ENCODE results near the gene PPP2R5D.
A peak's percentile ranks its signal among the peaks of the same experiment; 100 is the strongest.
"Not testable (repeated sequence)": the region's sequence is repeated elsewhere in the genome, so short reads cannot be mapped to it uniquely, and the experiment has no call there.

PPP2R5D gene

GRCh38 chr6:42998205-42998604 lies 13.8 kb downstream of the PPP2R5D start:
- not testable (repeated sequence) for DNase-seq

- no peak for DNase-seq
Measured at GRCh38 chr6:43001843-43002242, 17.5 kb downstream of the PPP2R5D start.

GRCh38 chr6:43005844-43006243 lies 21.5 kb downstream of the PPP2R5D start:
- DNase-seq, result no peak

GRCh38 chr6:43006251-43006650 lies 21.9 kb downstream of the PPP2R5D start:
- DNase-seq, result no peak

GRCh38 chr6:43007126-43007525 lies 22.8 kb downstream of the PPP2R5D start:
- DNase-seq, result no peak

GRCh38 chr6:43009124-43009523 lies 24.8 kb downstream of the PPP2R5D start:
- DNase-seq, result peak; percentile 61

GRCh38 chr6:43011207-43011606 lies 26.8 kb downstream of the PPP2R5D start:
- no peak for DNase-seq

GRCh38 chr6:43012364-43012763 lies 28.0 kb downstream of the PPP2R5D start:
- DNase-seq, result no peak

- DNase-seq, result no peak
Measured at GRCh38 chr6:43013097-43013842, 28.9 kb downstream of the PPP2R5D start.

- peak; percentile 99 for DNase-seq
Measured at GRCh38 chr6:43013843-43014433, 29.6 kb downstream of the PPP2R5D start, which contains the start of the genes KLHDC3 and MEA1. Gene KLHDC3, plus strand, starts transcription at chr6:43014249. Its CDS starts 2,944 bp downstream, at chr6:43017193. Gene MEA1, minus strand, starts transcription at chr6:43013946. Its CDS starts 133 bp downstream, at chr6:43013813.

- no peak for DNase-seq
Measured at GRCh38 chr6:43014434-43014909, 30.1 kb downstream of the PPP2R5D start.

- no peak for DNase-seq
Measured at GRCh38 chr6:43016176-43016942, 32.0 kb downstream of the PPP2R5D start.

GRCh38 chr6:43016943-43017334 lies 32.6 kb downstream of the PPP2R5D start:
- no peak for DNase-seq

- DNase-seq, result no peak
Measured at GRCh38 chr6:43019152-43019551, 34.8 kb downstream of the PPP2R5D start.

- no peak for DNase-seq
Measured at GRCh38 chr6:43020052-43020705, 35.8 kb downstream of the PPP2R5D start.

GRCh38 chr6:43020847-43021246 lies 36.5 kb downstream of the PPP2R5D start:
- DNase-seq, result no peak

- peak; percentile 89 for DNase-seq
Measured at GRCh38 chr6:43021270-43022047, 37.1 kb downstream of the PPP2R5D start, which contains the start of gene RRP36. Gene RRP36, plus strand, starts transcription at chr6:43021623. Its CDS starts 32 bp downstream, at chr6:43021655.

- no peak for DNase-seq
Measured at GRCh38 chr6:43024436-43024835, 40.1 kb downstream of the PPP2R5D start.

- no peak for DNase-seq
Measured at GRCh38 chr6:43026365-43026764, 42.0 kb downstream of the PPP2R5D start.

- DNase-seq, result no peak
Measured at GRCh38 chr6:43029120-43029519, 44.8 kb downstream of the PPP2R5D start.

GRCh38 chr6:43032326-43032725 lies 48.0 kb downstream of the PPP2R5D start:
- DNase-seq, result no peak

Data from right forelimb (tissue), 1 donor.